Measurements from ENCODE around the gene CCR5AS.

GRCh38 chr3:46334741-46335478 lies 72.0 kb downstream of the CCR5AS start:
- TF ChIP-seq EZH2 (IDR thresholded peaks at IDR 0.05; ENCODE audit: borderline replicate concordance, insufficient read depth, low read length, poor library complexity, severe bottlenecking) = no peak
- TF ChIP-seq, protein P1, sequence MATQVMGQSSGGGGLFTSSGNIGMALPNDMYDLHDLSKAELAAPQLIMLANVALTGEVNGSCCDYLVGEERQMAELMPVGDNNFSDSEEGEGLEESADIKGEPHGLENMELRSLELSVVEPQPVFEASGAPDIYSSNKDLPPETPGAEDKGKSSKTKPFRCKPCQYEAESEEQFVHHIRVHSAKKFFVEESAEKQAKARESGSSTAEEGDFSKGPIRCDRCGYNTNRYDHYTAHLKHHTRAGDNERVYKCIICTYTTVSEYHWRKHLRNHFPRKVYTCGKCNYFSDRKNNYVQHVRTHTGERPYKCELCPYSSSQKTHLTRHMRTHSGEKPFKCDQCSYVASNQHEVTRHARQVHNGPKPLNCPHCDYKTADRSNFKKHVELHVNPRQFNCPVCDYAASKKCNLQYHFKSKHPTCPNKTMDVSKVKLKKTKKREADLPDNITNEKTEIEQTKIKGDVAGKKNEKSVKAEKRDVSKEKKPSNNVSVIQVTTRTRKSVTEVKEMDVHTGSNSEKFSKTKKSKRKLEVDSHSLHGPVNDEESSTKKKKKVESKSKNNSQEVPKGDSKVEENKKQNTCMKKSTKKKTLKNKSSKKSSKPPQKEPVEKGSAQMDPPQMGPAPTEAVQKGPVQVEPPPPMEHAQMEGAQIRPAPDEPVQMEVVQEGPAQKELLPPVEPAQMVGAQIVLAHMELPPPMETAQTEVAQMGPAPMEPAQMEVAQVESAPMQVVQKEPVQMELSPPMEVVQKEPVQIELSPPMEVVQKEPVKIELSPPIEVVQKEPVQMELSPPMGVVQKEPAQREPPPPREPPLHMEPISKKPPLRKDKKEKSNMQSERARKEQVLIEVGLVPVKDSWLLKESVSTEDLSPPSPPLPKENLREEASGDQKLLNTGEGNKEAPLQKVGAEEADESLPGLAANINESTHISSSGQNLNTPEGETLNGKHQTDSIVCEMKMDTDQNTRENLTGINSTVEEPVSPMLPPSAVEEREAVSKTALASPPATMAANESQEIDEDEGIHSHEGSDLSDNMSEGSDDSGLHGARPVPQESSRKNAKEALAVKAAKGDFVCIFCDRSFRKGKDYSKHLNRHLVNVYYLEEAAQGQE (IDR thresholded peaks at IDR 0.05; ENCODE audit: borderline replicate concordance) = no peak
- TF ChIP-seq, protein P2, sequence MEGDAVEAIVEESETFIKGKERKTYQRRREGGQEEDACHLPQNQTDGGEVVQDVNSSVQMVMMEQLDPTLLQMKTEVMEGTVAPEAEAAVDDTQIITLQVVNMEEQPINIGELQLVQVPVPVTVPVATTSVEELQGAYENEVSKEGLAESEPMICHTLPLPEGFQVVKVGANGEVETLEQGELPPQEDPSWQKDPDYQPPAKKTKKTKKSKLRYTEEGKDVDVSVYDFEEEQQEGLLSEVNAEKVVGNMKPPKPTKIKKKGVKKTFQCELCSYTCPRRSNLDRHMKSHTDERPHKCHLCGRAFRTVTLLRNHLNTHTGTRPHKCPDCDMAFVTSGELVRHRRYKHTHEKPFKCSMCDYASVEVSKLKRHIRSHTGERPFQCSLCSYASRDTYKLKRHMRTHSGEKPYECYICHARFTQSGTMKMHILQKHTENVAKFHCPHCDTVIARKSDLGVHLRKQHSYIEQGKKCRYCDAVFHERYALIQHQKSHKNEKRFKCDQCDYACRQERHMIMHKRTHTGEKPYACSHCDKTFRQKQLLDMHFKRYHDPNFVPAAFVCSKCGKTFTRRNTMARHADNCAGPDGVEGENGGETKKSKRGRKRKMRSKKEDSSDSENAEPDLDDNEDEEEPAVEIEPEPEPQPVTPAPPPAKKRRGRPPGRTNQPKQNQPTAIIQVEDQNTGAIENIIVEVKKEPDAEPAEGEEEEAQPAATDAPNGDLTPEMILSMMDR (IDR thresholded peaks at IDR 0.05; ENCODE audit: poor library complexity, severe bottlenecking) = no peak
- no peak for TF ChIP-seq POLR2AphosphoS5 (IDR thresholded peaks at IDR 0.05)
- TF ChIP-seq EP300 (conservative IDR thresholded peaks at IDR 0.05; ENCODE audit: poor library complexity, severe bottlenecking) = no peak
- no peak for TF ChIP-seq MXI1 (conservative IDR thresholded peaks at IDR 0.05; ENCODE audit: poor library complexity, severe bottlenecking)
- TF ChIP-seq SMC3 (conservative IDR thresholded peaks at IDR 0.05; ENCODE audit: poor library complexity) = no peak
